C4-2B (cell line): Measurements from ENCODE around the gene GRIN3B.

ENCODE experiments used
- H3K27ac ChIP-seq: fragments of 450-650 bp; 2 replicates; pipeline ENCODE4 v1.5.1; 2017
- CTCF ChIP-seq: fragments of 450-650 bp; conservative IDR thresholded peaks from 2 replicates; pipeline ENCODE4 v1.5.1; 2017; ENCODE audit warnings: mild to moderate bottlenecking
- ZFX ChIP-seq: fragments of 450-650 bp; IDR thresholded peaks from 2 replicates; pipeline ENCODE4 v1.6.1; 2017

GRIN3B gene

GRCh38 chr19:971795-972194, 28.4 kb upstream of the GRIN3B start:
- H3K27ac ChIP-seq = no peak overlapping the region
- TF ChIP-seq ZFX (no peak), CTCF (no peak)

DNA sequence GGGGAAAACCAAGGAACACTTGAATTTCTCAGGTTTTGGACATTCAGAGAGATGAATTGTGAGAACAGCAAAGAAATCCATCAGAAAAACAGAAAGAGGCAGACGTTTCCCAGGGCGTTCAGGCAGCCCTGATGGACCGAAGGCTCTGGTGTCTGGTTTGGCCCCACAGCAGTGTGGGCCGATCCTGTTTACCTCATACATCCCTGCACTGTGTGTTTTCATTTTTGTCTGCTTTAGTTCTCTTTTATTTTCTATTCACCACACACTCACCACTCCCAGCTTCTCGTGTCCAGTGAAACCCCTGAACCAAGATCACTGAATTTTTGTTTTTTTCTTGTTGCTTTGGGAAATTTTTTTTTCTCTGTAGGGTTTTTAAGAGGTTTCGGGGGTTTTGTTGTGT, 27.9 kb upstream of the GRIN3B start:
- TF ChIP-seq CTCF (no peak), ZFX (no peak)
- H3K27ac ChIP-seq = no peak overlapping the region

GRCh38 chr19:973726-974563, 26.3 kb upstream of the GRIN3B start:
- TF ChIP-seq ZFX (no peak), CTCF (no peak)
- no peak overlapping the region for H3K27ac ChIP-seq

GRCh38 chr19:974564-975257, 25.5 kb upstream of the GRIN3B start:
- TF ChIP-seq CTCF (no peak), ZFX (no peak)
- no peak overlapping the region for H3K27ac ChIP-seq

GRCh38 chr19:976476-976875, 23.7 kb upstream of the GRIN3B start:
- H3K27ac ChIP-seq = no peak overlapping the region
- TF ChIP-seq ZFX (no peak), CTCF (no peak)

GRCh38 chr19:977058-977464, 23.2 kb upstream of the GRIN3B start:
- H3K27ac ChIP-seq = no peak overlapping the region
- no peak for TF ChIP-seq CTCF
- no peak for TF ChIP-seq ZFX

- TF ChIP-seq ZFX (no peak), CTCF (no peak)
- H3K27ac ChIP-seq = no peak overlapping the region
These were observed 20.9 kb upstream of the GRIN3B start for GRCh38 chr19:979318-979741.
